ENCODE results near the gene ATOX1. TPM values are rescaled to one million over a fixed set of nuclear protein-coding genes. Genes with fewer than 3 reads are reported as not detected.

Gene ATOX1
- total and polyA plus RNA-seq, 2 donors (not counting 1 experiment from before 2014, with no cell fraction given): 37.3 to 43.6 TPM

DNA sequence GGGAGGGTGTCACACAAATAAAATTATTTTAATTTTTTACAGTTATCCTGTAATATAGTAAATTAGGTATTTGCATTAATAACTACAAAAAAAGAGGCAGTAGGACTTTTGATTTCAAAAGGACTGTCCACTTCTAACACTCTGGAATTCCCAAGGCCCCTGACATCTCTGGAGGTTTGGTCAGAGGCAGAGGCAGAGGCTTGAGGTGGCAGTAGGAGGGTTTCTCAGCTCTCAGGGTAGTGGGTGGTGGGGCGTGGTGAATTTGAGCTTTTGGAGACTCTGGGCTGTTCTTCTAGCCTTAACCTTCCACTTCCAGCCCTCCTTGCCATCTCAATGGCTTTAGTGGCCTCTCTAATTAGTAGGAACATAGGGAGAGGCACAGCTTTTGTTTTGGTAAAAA lies 22.8 kb downstream of the ATOX1 start:
- H3K27ac Mint-ChIP-seq: no peak overlapping the region
- no peak overlapping the region for H3K4me2 ChIP-seq (replicated peaks; ENCODE audit: low read depth, low read length, poor library complexity, severe bottlenecking)
- ATAC-seq (ENCODE audit: low read depth): no peak
- peaks cover 6% of the 10 kb centered on the region for H3K4me1 Mint-ChIP-seq
- no peaks in the 10 kb centered on the region for H3K27me3 Mint-ChIP-seq
- no peak overlapping the region for H3K9ac ChIP-seq (ENCODE audit: low read length)
- POLR2A ChIA-PET: no interaction called here
- peaks cover 6% of the 10 kb centered on the region for H4K20me1 ChIP-seq (ENCODE audit: control insufficient read depth, insufficient read depth, low read length, poor library complexity, severe bottlenecking)
- peaks cover 7% of the 10 kb centered on the region for H3K79me2 ChIP-seq (ENCODE audit: control insufficient read depth, insufficient read depth, low read length)
- peaks cover 0 to 1% (median 0%) of the 10 kb centered on the region in 3 donors for H3K9me3 ChIP-seq (ENCODE audit: control extremely low read depth in 1 of 3, control insufficient read depth in 2 of 3, insufficient read depth in 1 of 3, low read length in 2 of 3)
- H3K4me3 Mint-ChIP-seq: no peak overlapping the region
- intact Hi-C loops (cut with micrococcal nuclease): no loop called here
- TF ChIP-seq, protein P1, sequence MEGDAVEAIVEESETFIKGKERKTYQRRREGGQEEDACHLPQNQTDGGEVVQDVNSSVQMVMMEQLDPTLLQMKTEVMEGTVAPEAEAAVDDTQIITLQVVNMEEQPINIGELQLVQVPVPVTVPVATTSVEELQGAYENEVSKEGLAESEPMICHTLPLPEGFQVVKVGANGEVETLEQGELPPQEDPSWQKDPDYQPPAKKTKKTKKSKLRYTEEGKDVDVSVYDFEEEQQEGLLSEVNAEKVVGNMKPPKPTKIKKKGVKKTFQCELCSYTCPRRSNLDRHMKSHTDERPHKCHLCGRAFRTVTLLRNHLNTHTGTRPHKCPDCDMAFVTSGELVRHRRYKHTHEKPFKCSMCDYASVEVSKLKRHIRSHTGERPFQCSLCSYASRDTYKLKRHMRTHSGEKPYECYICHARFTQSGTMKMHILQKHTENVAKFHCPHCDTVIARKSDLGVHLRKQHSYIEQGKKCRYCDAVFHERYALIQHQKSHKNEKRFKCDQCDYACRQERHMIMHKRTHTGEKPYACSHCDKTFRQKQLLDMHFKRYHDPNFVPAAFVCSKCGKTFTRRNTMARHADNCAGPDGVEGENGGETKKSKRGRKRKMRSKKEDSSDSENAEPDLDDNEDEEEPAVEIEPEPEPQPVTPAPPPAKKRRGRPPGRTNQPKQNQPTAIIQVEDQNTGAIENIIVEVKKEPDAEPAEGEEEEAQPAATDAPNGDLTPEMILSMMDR (IDR thresholded peaks at IDR 0.05): no peak
- TF ChIP-seq EZH2 (IDR thresholded peaks at IDR 0.05; ENCODE audit: borderline replicate concordance, insufficient read depth, low read depth, low read length, poor library complexity, severe bottlenecking): no peak
- H3K4me1 ChIP-seq (ENCODE audit: control insufficient read depth in 2 of 2, insufficient read depth in 2 of 2, low read length in 2 of 2): peaks cover 3% of the 10 kb centered on the region in 2 donors
- H3K9me3 Mint-ChIP-seq (ENCODE audit: insufficient read depth): no peaks in the 10 kb centered on the region
- CTCF ChIA-PET: interaction anchor here (0.6 to 11.7 kb wide), 3 partner anchors 76 to 287 kb away, joined by 3 to 156 read pairs (median 4); no protein-coding TSS in a partner anchor
- no peak overlapping the region for H2AFZ ChIP-seq (ENCODE audit: insufficient read depth, low read depth, low read length, poor library complexity, severe bottlenecking)
- no CpG with 5 or more reads among the region's 1 CpG for WGBS (ENCODE audit: insufficient coverage)
- H3K27ac ChIP-seq (ENCODE audit: low read length in 2 of 2): no peak overlapping the region
- H3K27me3 ChIP-seq (replicated peaks in 1 of 4; ENCODE audit: control extremely low read depth in 1 of 4, control insufficient read depth in 3 of 4, insufficient read depth in 4 of 4, low read length in 3 of 4): no peaks in the 10 kb centered on the region
- peaks cover 6 to 8% of the 10 kb centered on the region in 2 experiments for H3K36me3 ChIP-seq (replicated peaks in 1 of 2; ENCODE audit: control extremely low read depth in 1 of 2, control insufficient read depth in 1 of 2, extremely low read depth in 1 of 2, insufficient read depth in 2 of 2, low read length in 1 of 2)
- H3K4me3 ChIP-seq (ENCODE audit: control extremely low read depth in 1 of 5, extremely low read depth in 1 of 5, insufficient read depth in 1 of 5, low read depth in 2 of 5, low read length in 4 of 5): no peak overlapping the region
- no peak for DNase-seq

GRCh38 chr5:151734064-151734408 lies 24.4 kb downstream of the ATOX1 start:
- ChIA-PET POLR2A (no interaction called here), CTCF (interaction anchor here (11.7 kb wide), 1 partner anchor 75 kb away, joined by 156 read pairs; no protein-coding TSS in a partner anchor)
- TF ChIP-seq, protein P1 (IDR thresholded peaks at IDR 0.05): no peak
- no peak for TF ChIP-seq EZH2 (IDR thresholded peaks at IDR 0.05; ENCODE audit: borderline replicate concordance, insufficient read depth, low read depth, low read length, poor library complexity, severe bottlenecking)
- H3K9me3 ChIP-seq (ENCODE audit: control extremely low read depth in 1 of 3, control insufficient read depth in 2 of 3, insufficient read depth in 1 of 3, low read length in 2 of 3): peaks cover 0 to 7% (median 2%) of the 10 kb centered on the region in 3 donors
- peaks cover 6 to 8% of the 10 kb centered on the region in 2 experiments for H3K36me3 ChIP-seq (replicated peaks in 1 of 2; ENCODE audit: control extremely low read depth in 1 of 2, control insufficient read depth in 1 of 2, extremely low read depth in 1 of 2, insufficient read depth in 2 of 2, low read length in 1 of 2)
- DNase-seq (no peak), ATAC-seq (ENCODE audit: low read depth) (no peak)
- H3K27ac ChIP-seq (ENCODE audit: low read length in 2 of 2): no peak overlapping the region
- no peak overlapping the region for H3K9ac ChIP-seq (ENCODE audit: low read length)
- 100% methylated on average over 2 of the region's 3 CpGs for WGBS (ENCODE audit: insufficient coverage)
- no peak overlapping the region for H2AFZ ChIP-seq (ENCODE audit: insufficient read depth, low read depth, low read length, poor library complexity, severe bottlenecking)
- intact Hi-C loops (cut with micrococcal nuclease): no loop called here
- Mint-ChIP-seq H3K9me3 (ENCODE audit: insufficient read depth) (peaks cover 8% of the 10 kb centered on the region), H3K4me3 (no peak overlapping the region), H3K27me3 (no peaks in the 10 kb centered on the region), H3K4me1 (no peaks in the 10 kb centered on the region), H3K27ac (no peak overlapping the region)
- no peaks in the 10 kb centered on the region for H3K4me1 ChIP-seq (ENCODE audit: control insufficient read depth in 2 of 2, insufficient read depth in 2 of 2, low read length in 2 of 2)
- H3K27me3 ChIP-seq (replicated peaks in 1 of 4; ENCODE audit: control extremely low read depth in 1 of 4, control insufficient read depth in 3 of 4, insufficient read depth in 4 of 4, low read length in 3 of 4): no peaks in the 10 kb centered on the region
- H3K4me3 ChIP-seq (ENCODE audit: control extremely low read depth in 1 of 5, extremely low read depth in 1 of 5, insufficient read depth in 1 of 5, low read depth in 2 of 5, low read length in 4 of 5): no peak overlapping the region
- peaks cover 7% of the 10 kb centered on the region for H3K79me2 ChIP-seq (ENCODE audit: control insufficient read depth, insufficient read depth, low read length)
- H3K4me2 ChIP-seq (replicated peaks; ENCODE audit: low read depth, low read length, poor library complexity, severe bottlenecking): no peak overlapping the region
- H4K20me1 ChIP-seq (ENCODE audit: control insufficient read depth, insufficient read depth, low read length, poor library complexity, severe bottlenecking): no peaks in the 10 kb centered on the region

Data from B cell (primary cell).